PC-9 (cell line): Measurements from ENCODE around the gene CCDC102B. TPM values are rescaled to one million over a fixed set of nuclear protein-coding genes. Genes with fewer than 3 reads are reported as not detected.

Experiments
- BruUV-seq: library from RNA; stranded (reverse); fragments of 400-500 nt; replicated peaks from 2 replicates; lab custom pipeline; 2021; lab: Mats Ljungman, UMichigan
- CTCF ChIA-PET: fragments of 300-600 bp; sonication (Branson Sonifier 250); formaldehyde crosslinking; loops from one replicate; lab custom pipeline; 2022; ENCODE audit warnings: antibody characterized with exemption; lab: Charles Lee
- POLR2A ChIA-PET: fragments of 300-600 bp; sonication (Branson Sonifier 250); formaldehyde crosslinking; loops from one replicate; lab custom pipeline; 2022; ENCODE audit warnings: antibody characterized with exemption; ENCODE audit not compliant: unreplicated experiment; lab: Charles Lee
- DNase-seq, 2 experiments: peaks; one replicate each; pipeline versions ENCODE4 v3.0.0 to v3.0.0-alpha.2; 2015 to 2022; ENCODE audit warnings: mixed read lengths in 1 of 2
- H2AFZ ChIP-seq: fragments of 200-600 bp; sonication (generic); 2 replicates; pipeline ENCODE4 v1.8.1; 2017; ENCODE audit warnings: antibody characterized with exemption
- H3F3A ChIP-seq: fragments of 200-600 bp; sonication (generic); 2 replicates; pipeline ENCODE4 v1.8.1; 2017; ENCODE audit warnings: antibody characterized with exemption, mild to moderate bottlenecking, low read depth; ENCODE audit not compliant: insufficient read depth
- H3K27ac ChIP-seq: fragments of 200-600 bp; sonication (generic); 2 replicates; pipeline ENCODE4 v1.6.1; 2016; ENCODE audit warnings: mixed run types
- H3K27me3 ChIP-seq: fragments of 200-600 bp; sonication (generic); 2 replicates; pipeline ENCODE4 v1.6.1; 2016; ENCODE audit warnings: low read depth, mixed run types; ENCODE audit not compliant: insufficient read depth
- H3K36me3 ChIP-seq: fragments of 200-600 bp; sonication (generic); 2 replicates; pipeline ENCODE4 v1.6.1; 2016; ENCODE audit warnings: low read depth, mixed run types
- H3K4me1 ChIP-seq: fragments of 200-600 bp; sonication (generic); replicated peaks from 2 replicates; pipeline ENCODE4 v1.6.1; 2016; ENCODE audit warnings: mixed run types; ENCODE audit not compliant: insufficient read depth
- H3K4me2 ChIP-seq: fragments of 200-600 bp; sonication (generic); 2 replicates; pipeline ENCODE4 v1.6.1; 2017; ENCODE audit warnings: mixed run types
- H3K4me3 ChIP-seq: fragments of 200-600 bp; sonication (generic); 2 replicates; pipeline ENCODE4 v1.6.1; 2016; ENCODE audit warnings: mixed run types
- H3K79me2 ChIP-seq: fragments of 200-600 bp; sonication (generic); 2 replicates; pipeline ENCODE4 v1.6.1; 2017; ENCODE audit warnings: low read depth, mixed run types
- H3K9me2 ChIP-seq: fragments of 200-600 bp; sonication (generic); 2 replicates; pipeline ENCODE4 v1.8.1; 2017; ENCODE audit warnings: mild to moderate bottlenecking; ENCODE audit not compliant: insufficient read depth
- H3K9me3 ChIP-seq: fragments of 200-600 bp; sonication (generic); 2 replicates; pipeline ENCODE4 v1.8.1; 2016; ENCODE audit warnings: low read depth; ENCODE audit not compliant: insufficient read depth
- H4K20me1 ChIP-seq: fragments of 200-600 bp; sonication (generic); 2 replicates; pipeline ENCODE4 v1.8.1; 2017; ENCODE audit not compliant: insufficient read depth
- CTCF ChIP-seq: fragments of 200-600 bp; sonication (generic); conservative IDR thresholded peaks from 2 replicates; pipeline ENCODE4 v1.6.1; 2017; ENCODE audit warnings: mixed run types, antibody characterized with exemption, mild to moderate bottlenecking, moderate library complexity
- EZH2 ChIP-seq: fragments of 200-600 bp; sonication (generic); IDR thresholded peaks from 2 replicates; pipeline ENCODE4 v1.8.0; 2017; ENCODE audit warnings: antibody characterized with exemption, low read depth
- intact Hi-C: fragments of 100-400 bp; cut with micrococcal nuclease; formaldehyde crosslinking; loops from one replicate; pipeline ENCODE4 v1.10.0; 2022; ENCODE audit not compliant: unreplicated experiment
- total RNA-seq: library from RNA; stranded (reverse); gene quantifications from 2 replicates; pipeline ENCODE4 v1.2.3, GENCODE V29; 2021

Gene CCDC102B
- total RNA-seq, 1 experiment from 2014 or later, result 1.9 TPM

DNA sequence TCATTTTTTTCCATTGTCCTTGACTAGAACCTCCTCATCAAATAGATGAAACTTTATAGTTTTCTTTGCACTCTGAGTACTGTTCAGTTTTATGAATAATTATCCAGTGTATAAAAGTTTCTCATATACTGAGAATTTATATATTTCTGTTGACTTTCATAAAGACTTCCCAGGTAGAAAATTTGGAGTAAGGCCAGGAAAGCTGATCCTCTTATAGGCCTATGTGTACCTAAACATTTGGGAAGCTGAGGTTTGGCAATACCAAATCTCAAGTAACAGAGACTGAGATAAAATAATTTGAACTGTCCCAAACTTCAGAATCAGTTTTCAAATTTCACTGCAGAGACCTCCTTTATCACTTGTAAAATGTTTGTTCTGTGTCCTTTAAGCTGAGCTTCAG is 43.4 kb downstream of the CCDC102B start:
- H2AFZ ChIP-seq, result no peak overlapping the region
- intact Hi-C loops, result loop anchor here (5.0 kb wide), 1 partner anchor 1624 kb away; no protein-coding TSS in a partner anchor
- H3K36me3 ChIP-seq, result no peaks in the 10 kb centered on the region
- H3K4me2 ChIP-seq, result no peak overlapping the region
- H3K27ac ChIP-seq, result no peak overlapping the region
- H3K9me2 ChIP-seq, result no peaks in the 10 kb centered on the region
- H3K4me1 ChIP-seq, result no peaks in the 10 kb centered on the region
- H4K20me1 ChIP-seq, result no peaks in the 10 kb centered on the region; the same call in 1 of the 2 replicates
- DNase-seq, result no peak
- no peaks in the 10 kb centered on the region for H3K27me3 ChIP-seq
- ChIA-PET POLR2A (interaction anchor here (0.6 kb wide), 1 partner anchor 724 kb away, joined by 4 read pairs; no protein-coding TSS in a partner anchor), CTCF (no interaction called here)
- H3K79me2 ChIP-seq, result no peaks in the 10 kb centered on the region
- no peaks in the 10 kb centered on the region for H3K9me3 ChIP-seq
- no peaks in the 10 kb centered on the region for H3F3A ChIP-seq
- TF ChIP-seq CTCF, result no peak
- no peak for TF ChIP-seq EZH2
- BruUV-seq, result no TSS peak
- no peak overlapping the region for H3K4me3 ChIP-seq

DNA sequence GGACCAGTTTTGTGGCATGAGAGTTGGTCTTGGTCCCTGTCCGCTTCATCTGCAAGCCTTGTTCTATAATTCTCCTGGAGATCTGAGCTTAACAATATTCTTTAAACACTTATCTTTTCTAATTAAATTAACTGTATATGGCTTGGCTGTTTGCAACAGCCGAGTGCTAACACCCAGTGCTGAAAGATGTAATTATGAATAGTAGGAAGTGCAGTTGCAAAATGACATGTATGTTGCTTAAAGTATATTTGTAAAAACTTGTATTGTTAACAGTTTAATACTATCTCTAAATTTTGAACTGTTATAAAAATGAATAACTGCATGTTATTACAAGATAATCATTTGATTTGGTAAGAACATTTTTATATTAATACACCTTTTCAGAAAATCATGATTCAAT is 45.1 kb downstream of the CCDC102B start:
- BruUV-seq, result no TSS peak
- H3K27me3 ChIP-seq, result no peaks in the 10 kb centered on the region
- H3K27ac ChIP-seq, result no peak overlapping the region
- no peaks in the 10 kb centered on the region for H3K4me1 ChIP-seq
- H4K20me1 ChIP-seq, result no peaks in the 10 kb centered on the region; the same call in 1 of the 2 replicates
- H3K9me2 ChIP-seq, result no peaks in the 10 kb centered on the region
- no peaks in the 10 kb centered on the region for H3F3A ChIP-seq
- no peak for DNase-seq
- H3K9me3 ChIP-seq, result no peaks in the 10 kb centered on the region
- H2AFZ ChIP-seq, result no peak overlapping the region
- H3K4me2 ChIP-seq, result no peak overlapping the region
- ChIA-PET CTCF (no interaction called here), POLR2A (no interaction called here)
- H3K36me3 ChIP-seq, result no peaks in the 10 kb centered on the region
- no peaks in the 10 kb centered on the region for H3K79me2 ChIP-seq
- no peak for TF ChIP-seq CTCF
- TF ChIP-seq EZH2, result no peak
- no peak overlapping the region for H3K4me3 ChIP-seq
- intact Hi-C loops, result loop anchor here (5.0 kb wide), 1 partner anchor 1626 kb away; no protein-coding TSS in a partner anchor

DNA sequence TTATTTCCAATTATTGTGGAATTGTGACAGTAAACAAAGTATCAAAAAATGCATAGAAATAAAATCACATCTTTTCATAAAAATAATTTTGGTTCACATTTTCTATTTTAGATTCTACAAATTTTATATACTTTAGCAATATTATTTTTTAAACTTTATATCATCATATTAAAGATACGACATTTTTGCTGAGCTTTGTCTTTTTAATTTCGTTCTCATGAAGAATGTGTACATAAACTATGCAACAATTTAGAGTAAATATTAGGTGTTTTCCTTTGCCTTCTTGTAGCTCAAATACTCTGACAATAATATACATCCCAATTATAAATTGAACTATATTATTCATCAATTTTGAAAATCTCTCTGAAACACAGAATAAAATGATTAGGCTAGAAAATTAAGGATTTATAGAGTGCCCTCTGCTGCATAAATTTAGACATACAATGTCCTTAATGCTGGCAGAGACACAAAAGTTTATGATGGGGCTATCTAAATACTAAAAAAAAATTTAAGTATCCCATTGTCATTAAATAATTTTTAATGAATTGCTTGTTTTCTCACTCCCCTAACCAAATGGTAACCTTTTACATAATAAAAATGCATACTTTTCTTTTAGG is 45.7 kb downstream of the CCDC102B start:
- Histone ChIP-seq H3K4me3 (no peak overlapping the region), H3K9me3 (no peaks in the 10 kb centered on the region), H2AFZ (no peak overlapping the region), H4K20me1 (no peaks in the 10 kb centered on the region; the same call in 1 of the 2 replicates), H3K79me2 (no peaks in the 10 kb centered on the region), H3K36me3 (no peaks in the 10 kb centered on the region), H3K9me2 (no peaks in the 10 kb centered on the region), H3K4me2 (no peak overlapping the region), H3F3A (no peaks in the 10 kb centered on the region), H3K27ac (no peak overlapping the region), H3K27me3 (no peaks in the 10 kb centered on the region), H3K4me1 (no peaks in the 10 kb centered on the region)
- ChIA-PET POLR2A (no interaction called here), CTCF (no interaction called here)
- intact Hi-C loops, result loop anchor here (5.0 kb wide), 1 partner anchor 1626 kb away; no protein-coding TSS in a partner anchor
- no peak for DNase-seq
- BruUV-seq, result no TSS peak
- 0 out of 2 replicates have a peak, but pooled peaks have one; percentile 28 for TF ChIP-seq CTCF
- no peak for TF ChIP-seq EZH2
